ENCODE measurements around the gene ERC2. TPM values are rescaled to one million over a fixed set of nuclear protein-coding genes. Genes with fewer than 3 reads are reported as not detected.

The ERC2 gene
- total and polyA plus RNA-seq, 2 donors (not counting 1 experiment from before 2014, with no cell fraction given): 0.14 to 0.17 TPM

DNA sequence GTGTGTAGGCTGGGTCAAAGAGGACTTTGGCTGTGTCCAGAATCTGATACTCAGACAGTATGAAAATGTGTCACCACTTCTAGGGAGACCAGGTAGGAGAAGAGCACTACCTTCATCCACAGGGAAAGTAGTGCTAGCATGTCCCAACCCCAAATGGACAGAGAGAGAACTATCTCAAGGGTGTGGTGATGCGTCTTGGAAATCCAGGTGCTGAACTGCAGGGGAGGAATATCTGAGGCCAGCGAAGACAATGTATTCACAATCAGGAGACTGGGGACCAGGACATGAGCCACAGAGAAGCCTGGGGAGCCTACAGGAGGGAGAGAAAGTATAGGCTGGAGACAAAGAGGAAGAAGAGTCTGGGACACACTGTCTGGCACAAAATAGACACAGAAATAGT is 829.1 kb downstream of the ERC2 start:
- H3K9me3 ChIP-seq (ENCODE audit: control insufficient read depth, insufficient read depth, low read depth, low read length): no peaks in the 10 kb centered on the region
- H3K27me3 ChIP-seq (ENCODE audit: control insufficient read depth, insufficient read depth, low read length): no peaks in the 10 kb centered on the region
- H3K36me3 ChIP-seq (ENCODE audit: control insufficient read depth, insufficient read depth, low read length): no peaks in the 10 kb centered on the region

DNA sequence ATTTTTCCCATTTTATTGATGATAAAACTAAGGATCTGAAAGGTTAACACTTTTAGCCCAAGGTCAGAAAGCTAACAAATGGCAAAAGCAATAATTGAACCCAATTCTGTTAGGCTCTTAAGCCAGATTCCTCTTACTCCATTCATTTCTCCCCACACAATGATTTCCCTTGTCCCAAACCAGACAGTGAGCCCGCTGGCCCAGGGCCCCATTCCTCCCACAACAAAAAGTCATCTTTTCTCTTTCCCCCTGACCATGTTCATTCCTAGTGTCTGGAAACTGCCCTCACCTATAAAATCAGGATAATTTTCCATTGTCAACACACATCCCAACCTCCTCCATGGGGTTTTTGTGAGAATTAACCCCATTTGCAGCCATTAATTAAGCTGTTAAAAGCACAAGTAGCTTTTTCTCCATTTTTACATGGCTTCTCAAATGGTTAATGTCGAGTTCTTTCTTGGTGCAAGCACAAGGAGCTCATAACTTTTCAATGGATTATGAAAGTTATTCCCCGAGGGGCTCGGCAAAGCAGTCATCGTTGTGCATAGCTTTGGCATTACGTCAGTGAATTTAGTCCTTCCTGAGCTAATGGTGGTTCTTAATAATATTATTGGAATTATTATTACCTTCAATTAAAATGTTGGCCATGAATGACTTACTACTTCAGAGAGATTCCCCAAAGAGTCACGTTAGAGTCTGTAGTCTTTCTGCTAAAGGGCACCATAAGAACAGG is 830.2 kb downstream of the ERC2 start:
- Histone ChIP-seq H3K9ac (ENCODE audit: insufficient read depth, low read length) (no peak overlapping the region), H2AFZ (ENCODE audit: low read length) (no peak overlapping the region), H3K79me2 (ENCODE audit: control insufficient read depth, insufficient read depth, low read length) (no peaks in the 10 kb centered on the region), H3K27ac (ENCODE audit: insufficient read depth, low read length) (no peak overlapping the region), H4K20me1 (ENCODE audit: control insufficient read depth, extremely low read depth, insufficient read depth, low read length) (no peaks in the 10 kb centered on the region), H3K9me3 (ENCODE audit: control insufficient read depth, insufficient read depth, low read depth, low read length) (no peaks in the 10 kb centered on the region), H3K27me3 (ENCODE audit: control insufficient read depth, insufficient read depth, low read length) (no peaks in the 10 kb centered on the region), H3K4me2 (ENCODE audit: extremely low read depth, insufficient read depth, low read length) (no peak overlapping the region), H3K4me3 (replicated peaks in 1 of 4; ENCODE audit: control extremely low read depth in 1 of 4, insufficient read depth in 1 of 4, low read depth in 3 of 4, low read length in 4 of 4) (no peak overlapping the region), H3K36me3 (ENCODE audit: control insufficient read depth, insufficient read depth, low read length) (no peaks in the 10 kb centered on the region), H3K4me1 (ENCODE audit: control insufficient read depth, extremely low read depth, insufficient read depth, low read length) (no peaks in the 10 kb centered on the region)
- DNase-seq (ENCODE audit: low read depth in 2 of 2): no peak
- TF ChIP-seq EZH2 (IDR thresholded peaks at IDR 0.05; ENCODE audit: low read length, missing control alignments): no peak
- TF ChIP-seq, protein P1, sequence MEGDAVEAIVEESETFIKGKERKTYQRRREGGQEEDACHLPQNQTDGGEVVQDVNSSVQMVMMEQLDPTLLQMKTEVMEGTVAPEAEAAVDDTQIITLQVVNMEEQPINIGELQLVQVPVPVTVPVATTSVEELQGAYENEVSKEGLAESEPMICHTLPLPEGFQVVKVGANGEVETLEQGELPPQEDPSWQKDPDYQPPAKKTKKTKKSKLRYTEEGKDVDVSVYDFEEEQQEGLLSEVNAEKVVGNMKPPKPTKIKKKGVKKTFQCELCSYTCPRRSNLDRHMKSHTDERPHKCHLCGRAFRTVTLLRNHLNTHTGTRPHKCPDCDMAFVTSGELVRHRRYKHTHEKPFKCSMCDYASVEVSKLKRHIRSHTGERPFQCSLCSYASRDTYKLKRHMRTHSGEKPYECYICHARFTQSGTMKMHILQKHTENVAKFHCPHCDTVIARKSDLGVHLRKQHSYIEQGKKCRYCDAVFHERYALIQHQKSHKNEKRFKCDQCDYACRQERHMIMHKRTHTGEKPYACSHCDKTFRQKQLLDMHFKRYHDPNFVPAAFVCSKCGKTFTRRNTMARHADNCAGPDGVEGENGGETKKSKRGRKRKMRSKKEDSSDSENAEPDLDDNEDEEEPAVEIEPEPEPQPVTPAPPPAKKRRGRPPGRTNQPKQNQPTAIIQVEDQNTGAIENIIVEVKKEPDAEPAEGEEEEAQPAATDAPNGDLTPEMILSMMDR (conservative IDR thresholded peaks at IDR 0.05 in 1 of 2, IDR thresholded peaks at IDR 0.05 in 1 of 2; ENCODE audit: low read depth in 1 of 2, low read length in 2 of 2): no peak

More for the DNA sequence above, 829.1 kb downstream of the ERC2 start:
- DNase-seq (ENCODE audit: low read depth in 2 of 2): no peak
- no peak overlapping the region for H2AFZ ChIP-seq (ENCODE audit: low read length)
- H3K79me2 ChIP-seq (ENCODE audit: control insufficient read depth, insufficient read depth, low read length): no peaks in the 10 kb centered on the region
- no peak overlapping the region for H3K27ac ChIP-seq (ENCODE audit: insufficient read depth, low read length)
- H3K4me3 ChIP-seq (replicated peaks in 1 of 4; ENCODE audit: control extremely low read depth in 1 of 4, insufficient read depth in 1 of 4, low read depth in 3 of 4, low read length in 4 of 4): no peak overlapping the region
- H3K4me2 ChIP-seq (ENCODE audit: extremely low read depth, insufficient read depth, low read length): no peak overlapping the region
- no peak overlapping the region for H3K9ac ChIP-seq (ENCODE audit: insufficient read depth, low read length)
- H3K4me1 ChIP-seq (ENCODE audit: control insufficient read depth, extremely low read depth, insufficient read depth, low read length): no peaks in the 10 kb centered on the region
- TF ChIP-seq, protein P1 (conservative IDR thresholded peaks at IDR 0.05 in 1 of 2, IDR thresholded peaks at IDR 0.05 in 1 of 2; ENCODE audit: low read depth in 1 of 2, low read length in 2 of 2): no peak
- TF ChIP-seq EZH2 (IDR thresholded peaks at IDR 0.05; ENCODE audit: low read length, missing control alignments): no peak
- H4K20me1 ChIP-seq (ENCODE audit: control insufficient read depth, extremely low read depth, insufficient read depth, low read length): no peaks in the 10 kb centered on the region

DNA sequence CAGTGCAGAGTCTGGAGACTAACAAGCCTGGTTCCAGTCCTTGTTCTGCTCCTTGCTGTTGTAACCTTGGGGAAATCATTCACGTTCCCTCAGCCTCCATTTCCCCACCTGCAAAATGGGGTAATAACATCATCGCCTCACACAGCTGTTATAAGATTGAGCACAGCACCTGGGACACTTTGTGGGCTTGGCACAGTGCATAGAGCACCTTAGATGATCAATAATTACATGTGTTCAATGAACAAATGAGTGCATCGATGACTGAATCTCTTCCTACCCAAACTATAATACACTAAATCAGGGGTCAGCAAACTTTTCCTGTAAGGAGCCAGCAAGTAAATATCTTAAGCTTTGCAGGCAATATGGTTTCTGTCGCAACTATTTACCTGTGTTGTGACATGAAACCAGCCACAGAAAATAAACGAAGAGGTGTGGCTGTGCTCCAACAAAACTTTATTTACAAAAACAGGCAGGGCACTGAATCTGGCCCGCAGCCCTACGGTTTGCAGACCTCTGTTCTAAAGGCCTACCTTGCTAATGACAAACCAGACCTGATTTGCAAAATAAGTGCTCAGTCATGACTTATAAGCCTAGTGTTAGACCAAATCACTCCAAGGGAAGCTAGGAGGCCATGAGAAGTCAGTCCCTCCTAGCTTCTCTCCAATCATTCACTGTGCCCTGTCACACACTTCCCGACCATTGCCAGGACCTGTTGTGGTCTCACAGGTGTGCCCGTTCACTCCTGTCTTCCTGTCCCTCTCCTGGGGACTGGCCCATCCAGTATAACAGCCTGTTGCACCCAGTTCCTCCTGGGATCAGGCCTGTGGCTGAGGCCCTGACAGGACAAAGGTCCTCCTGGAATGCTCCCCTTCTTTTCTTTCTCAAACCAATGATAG is 831.7 kb downstream of the ERC2 start:
- no peaks in the 10 kb centered on the region for H3K4me1 ChIP-seq (ENCODE audit: control insufficient read depth, extremely low read depth, insufficient read depth, low read length)
- no peaks in the 10 kb centered on the region for H3K9me3 ChIP-seq (ENCODE audit: control insufficient read depth, insufficient read depth, low read depth, low read length)
- H3K79me2 ChIP-seq (ENCODE audit: control insufficient read depth, insufficient read depth, low read length): no peaks in the 10 kb centered on the region
- TF ChIP-seq, protein P1 (conservative IDR thresholded peaks at IDR 0.05 in 1 of 2, IDR thresholded peaks at IDR 0.05 in 1 of 2; ENCODE audit: low read depth in 1 of 2, low read length in 2 of 2): no peak
- TF ChIP-seq EZH2 (IDR thresholded peaks at IDR 0.05; ENCODE audit: low read length, missing control alignments): no peak
- H3K4me2 ChIP-seq (ENCODE audit: extremely low read depth, insufficient read depth, low read length): no peak overlapping the region
- H3K36me3 ChIP-seq (ENCODE audit: control insufficient read depth, insufficient read depth, low read length): no peaks in the 10 kb centered on the region
- H4K20me1 ChIP-seq (ENCODE audit: control insufficient read depth, extremely low read depth, insufficient read depth, low read length): no peaks in the 10 kb centered on the region
- H2AFZ ChIP-seq (ENCODE audit: low read length): no peak overlapping the region
- no peak overlapping the region for H3K27ac ChIP-seq (ENCODE audit: insufficient read depth, low read length)
- no peak overlapping the region for H3K9ac ChIP-seq (ENCODE audit: insufficient read depth, low read length)
- H3K27me3 ChIP-seq (ENCODE audit: control insufficient read depth, insufficient read depth, low read length): no peaks in the 10 kb centered on the region
- no peak for DNase-seq (ENCODE audit: low read depth in 2 of 2)
- H3K4me3 ChIP-seq (replicated peaks in 1 of 4; ENCODE audit: control extremely low read depth in 1 of 4, insufficient read depth in 1 of 4, low read depth in 3 of 4, low read length in 4 of 4): no peak overlapping the region

All from fibroblast of lung (primary cell).